Body of pancreas (tissue), 4 donors: ENCODE measurements around the gene JAG2.

Experiments used
- CTCF ChIP-seq, 7 experiments: fragments of 450-650 bp in 4 of 7; fragments of 200-600 bp in 3 of 7; sonication (generic) in 3 of 7; IDR thresholded peaks; one replicate each; pipeline ENCODE4 v1.5.1; 2016 to 2019; ENCODE audit warnings: antibody characterized with exemption in 7 of 7
- POLR2A ChIP-seq, 3 donors: fragments of 450-650 bp; IDR thresholded peaks; one replicate each; pipeline ENCODE4 v1.6.1; 2016; ENCODE audit warnings: antibody characterized with exemption in 3 of 3, mild to moderate bottlenecking in 2 of 3

DNA sequence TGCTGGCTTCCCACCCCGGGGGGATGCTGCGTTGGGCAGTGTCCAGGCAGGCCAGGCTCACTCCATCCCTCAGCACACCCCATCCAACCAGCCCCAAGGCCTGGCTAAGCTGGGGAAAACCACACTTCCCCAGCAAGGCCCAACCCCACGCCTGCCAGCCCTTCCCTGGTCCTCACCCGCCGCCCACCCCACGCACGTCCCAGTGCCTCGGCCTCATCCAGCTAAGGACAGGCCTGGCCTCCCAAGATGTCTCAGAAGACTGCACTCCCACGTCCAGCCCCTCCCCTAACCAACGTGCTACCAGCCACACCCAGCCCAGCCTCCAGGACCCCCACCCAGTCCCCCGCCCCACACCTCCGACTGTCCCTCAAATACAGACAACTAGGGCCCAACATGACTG, 9.8 kb downstream of the JAG2 start:
- TF ChIP-seq CTCF (IDR thresholded peaks at IDR 0.05) (no peak), POLR2A (IDR thresholded peaks at IDR 0.05) (no peak)
